Activated CD4-positive, alpha-beta T cell treated with anti-CD3 and anti-CD28 coated beads, Interleukin-2, amount 50 U/mL, for 4 hours (primary cell): ENCODE measurements around the gene TMEM45A.
A peak's percentile ranks its signal among the peaks of the same experiment; 100 is the strongest.
"Not testable (repeated sequence)": the region's sequence is repeated elsewhere in the genome, so short reads cannot be mapped to it uniquely, and the experiment has no call there.

Experiments
- DNase-seq, 2 experiments: peaks; one replicate each; pipeline ENCODE4 v3.0.0-alpha.2; 2020

The TMEM45A gene, protein sequence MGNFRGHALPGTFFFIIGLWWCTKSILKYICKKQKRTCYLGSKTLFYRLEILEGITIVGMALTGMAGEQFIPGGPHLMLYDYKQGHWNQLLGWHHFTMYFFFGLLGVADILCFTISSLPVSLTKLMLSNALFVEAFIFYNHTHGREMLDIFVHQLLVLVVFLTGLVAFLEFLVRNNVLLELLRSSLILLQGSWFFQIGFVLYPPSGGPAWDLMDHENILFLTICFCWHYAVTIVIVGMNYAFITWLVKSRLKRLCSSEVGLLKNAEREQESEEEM

DNA sequence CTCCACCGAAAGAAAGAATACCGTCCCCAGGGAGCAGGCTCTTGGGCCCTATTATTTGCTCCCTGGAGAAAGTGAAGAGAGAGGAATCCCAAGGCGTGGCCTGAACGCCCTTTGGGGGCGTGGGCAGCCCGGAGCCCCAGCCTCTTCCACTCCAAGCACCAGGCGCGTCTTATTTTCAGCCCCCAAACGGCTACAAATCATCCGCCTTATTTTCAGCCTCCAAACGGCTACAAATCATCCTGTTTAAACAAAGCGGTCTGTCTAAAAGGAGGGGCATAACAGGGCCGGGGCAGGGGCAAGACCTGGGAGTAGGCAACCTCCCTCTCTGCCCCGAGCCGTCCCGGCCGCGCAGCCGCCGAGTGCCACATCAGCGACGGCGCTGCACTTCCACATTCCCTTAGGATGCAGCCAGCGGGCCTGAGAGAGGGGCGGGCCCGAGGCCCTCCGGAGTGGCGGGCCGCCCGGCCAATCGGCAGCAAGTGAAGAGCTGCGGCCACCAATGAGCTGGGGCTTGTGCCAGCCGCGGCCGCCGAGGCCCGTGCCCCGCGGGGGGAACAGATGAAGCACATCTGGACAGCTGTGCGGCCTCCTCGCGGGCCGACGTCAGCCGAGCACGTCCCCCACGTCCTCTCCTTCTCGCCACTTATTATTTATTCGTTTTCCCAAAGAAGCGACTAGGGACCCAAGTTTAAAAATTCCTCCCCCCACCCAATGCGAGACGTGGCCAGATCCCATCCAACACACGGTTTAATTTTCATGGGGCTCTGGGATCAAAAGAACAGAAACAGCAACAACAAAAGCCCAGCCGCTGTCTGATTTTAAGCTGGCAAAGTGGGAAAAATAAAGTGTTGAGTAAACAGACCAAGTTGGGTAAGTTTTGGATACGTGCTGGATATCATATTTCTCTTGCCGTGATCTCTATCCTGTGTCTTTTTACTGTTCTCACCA is at the start of gene TMEM45A:
Gene TMEM45A (plus strand): TSS at position 561 of the 948 bp plus-strand sequence. CDS start 62,593 bp downstream, outside the sequence.
- peak; percentile 33 to 34 for DNase-seq

DNA sequence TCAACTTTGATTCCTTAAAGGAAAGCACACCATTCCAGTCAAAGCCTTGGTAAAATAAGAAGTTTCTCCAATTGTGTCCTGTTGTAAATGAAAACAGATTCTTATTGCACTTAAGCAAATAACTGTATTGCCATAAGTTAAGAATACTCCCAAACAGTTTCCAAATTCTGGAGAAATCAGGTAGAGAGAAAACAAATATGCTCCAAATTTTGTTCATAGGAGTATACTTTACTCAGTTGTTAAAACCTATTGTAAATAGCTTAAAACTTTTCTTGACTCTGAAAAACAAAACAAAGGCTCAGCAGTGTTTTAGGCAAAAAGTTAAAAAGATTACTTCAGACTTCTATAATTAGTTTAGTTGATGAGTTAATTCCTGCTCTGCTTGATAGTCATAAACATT is 48.7 kb upstream of the TMEM45A start:
- DNase-seq: no peak

DNA sequence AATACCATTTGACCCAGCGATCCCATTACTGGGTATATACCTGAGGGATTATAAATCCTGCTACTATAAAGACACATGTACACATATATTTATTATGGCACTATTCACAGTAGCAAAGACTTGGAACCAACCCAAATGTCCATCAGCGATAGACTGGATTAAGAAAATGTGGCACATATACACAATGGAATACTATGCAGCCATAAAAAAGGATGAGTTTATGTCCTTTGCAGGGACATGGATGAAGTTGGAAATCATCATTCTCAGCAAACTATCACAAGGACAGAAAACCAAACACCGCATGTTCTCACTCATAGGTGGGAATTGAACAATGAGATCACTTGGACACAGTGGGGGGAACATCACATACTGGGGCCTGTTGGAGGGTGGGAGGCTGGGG is 45.4 kb upstream of the TMEM45A start:
- DNase-seq: not testable (repeated sequence)

DNA sequence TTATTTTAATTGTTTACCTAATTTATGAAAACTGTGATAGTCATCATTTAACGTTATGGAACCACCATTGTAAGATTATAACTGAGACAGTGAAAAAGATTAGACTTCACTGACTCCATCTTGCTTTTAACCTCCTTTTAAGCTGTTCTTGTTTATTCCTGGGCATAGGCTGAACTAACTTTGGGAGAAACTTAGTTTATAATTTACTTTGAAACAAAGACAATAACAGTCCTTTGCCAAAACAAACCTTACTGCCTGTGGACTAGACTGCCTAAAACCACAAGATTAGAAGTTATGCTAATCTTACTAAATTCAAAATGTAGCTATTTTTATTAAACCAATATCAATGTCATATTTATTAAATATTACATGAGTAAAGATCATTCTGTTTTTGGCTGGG is 44.3 kb upstream of the TMEM45A start:
- DNase-seq: no peak

DNA sequence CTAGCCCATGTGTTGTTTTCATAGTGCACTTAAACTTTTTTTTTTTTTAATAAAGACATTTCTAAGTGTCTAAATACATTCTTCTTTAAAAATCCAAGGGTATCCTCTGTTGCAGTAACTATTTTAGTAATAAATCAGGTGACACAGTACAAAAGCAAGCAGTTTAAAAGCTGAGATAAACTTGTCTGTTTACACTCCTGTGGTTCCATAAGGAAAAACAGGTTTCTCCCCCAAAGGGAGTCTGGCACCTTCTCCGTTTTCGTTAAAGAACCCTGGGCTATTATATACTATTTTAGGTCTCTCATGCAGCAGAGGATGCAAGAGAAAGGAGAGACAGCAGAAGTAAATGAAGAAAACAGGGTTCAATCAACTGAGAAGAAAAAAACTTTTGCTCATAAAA is 43.2 kb upstream of the TMEM45A start:
- no peak for DNase-seq

DNA sequence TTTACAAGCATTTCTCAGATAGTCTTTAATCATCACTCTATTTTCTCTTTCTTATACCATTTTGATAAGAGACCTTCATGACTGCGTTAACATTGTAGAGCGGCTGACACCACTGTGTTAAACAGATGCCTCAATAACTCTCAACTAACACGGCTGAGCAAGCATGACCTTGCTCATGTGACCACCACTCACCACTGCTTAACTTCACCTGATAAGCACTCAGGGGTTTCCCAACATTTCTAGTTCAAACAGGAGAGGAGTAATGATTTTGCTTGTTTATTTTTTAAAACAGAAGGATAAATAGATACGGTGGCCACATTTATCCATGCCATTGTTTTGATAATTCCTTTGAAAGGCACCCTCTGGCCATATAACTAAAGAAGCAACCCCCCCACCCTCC is 37.7 kb upstream of the TMEM45A start:
- no peak for DNase-seq

DNA sequence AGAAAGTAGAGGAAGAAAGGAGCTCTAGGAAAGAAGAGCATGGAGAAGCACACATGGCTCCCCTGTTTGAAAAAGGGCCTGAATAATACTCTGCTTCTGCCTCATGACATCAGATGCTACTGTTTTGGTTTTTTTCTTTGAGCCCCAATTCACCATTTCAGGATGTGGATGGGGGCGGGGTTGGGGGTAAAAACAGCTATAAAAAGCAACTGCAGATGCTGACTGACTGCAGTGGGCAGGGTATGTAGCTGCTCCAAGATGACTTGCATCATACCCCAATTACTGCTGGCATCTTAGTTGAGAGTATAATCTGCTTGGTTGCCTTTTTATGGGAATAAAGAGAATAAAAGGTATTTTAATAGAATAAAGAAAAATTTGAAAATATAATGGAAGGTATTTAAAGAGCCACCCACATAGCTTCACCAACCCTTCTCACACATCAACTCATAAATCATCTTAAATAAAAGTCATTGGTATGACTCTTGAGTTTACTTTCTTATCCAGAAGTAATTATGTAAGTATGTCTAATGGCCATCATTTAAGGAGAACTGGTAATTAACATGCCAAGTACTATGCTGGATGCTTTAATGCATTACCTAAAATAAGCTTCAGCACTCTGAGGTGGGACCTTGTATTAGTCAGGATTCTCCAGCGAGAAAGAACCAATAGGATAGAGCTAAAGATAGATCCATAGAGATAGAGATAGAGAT is 36.4 kb upstream of the TMEM45A start:
- DNase-seq: no peak

DNA sequence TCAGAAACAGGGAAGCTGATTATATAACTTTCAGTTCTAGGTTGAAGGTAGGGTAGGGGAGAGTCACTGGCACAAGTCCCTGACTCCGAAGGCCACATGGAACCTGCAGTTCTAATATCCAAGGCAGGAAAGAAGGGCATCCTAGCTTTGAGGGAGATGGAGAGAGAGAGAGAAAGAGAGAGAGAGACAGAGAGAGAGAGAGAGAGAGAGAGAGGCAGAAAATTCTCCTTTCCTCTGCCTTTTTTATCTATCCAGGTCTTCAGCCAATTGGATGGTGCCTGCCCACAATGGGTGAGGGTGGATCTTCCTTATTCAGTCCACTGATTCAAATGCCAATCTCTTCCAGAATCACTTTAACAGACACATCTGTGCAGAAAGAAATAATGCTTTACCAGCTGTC is 35.7 kb upstream of the TMEM45A start:
- DNase-seq: no peak

DNA sequence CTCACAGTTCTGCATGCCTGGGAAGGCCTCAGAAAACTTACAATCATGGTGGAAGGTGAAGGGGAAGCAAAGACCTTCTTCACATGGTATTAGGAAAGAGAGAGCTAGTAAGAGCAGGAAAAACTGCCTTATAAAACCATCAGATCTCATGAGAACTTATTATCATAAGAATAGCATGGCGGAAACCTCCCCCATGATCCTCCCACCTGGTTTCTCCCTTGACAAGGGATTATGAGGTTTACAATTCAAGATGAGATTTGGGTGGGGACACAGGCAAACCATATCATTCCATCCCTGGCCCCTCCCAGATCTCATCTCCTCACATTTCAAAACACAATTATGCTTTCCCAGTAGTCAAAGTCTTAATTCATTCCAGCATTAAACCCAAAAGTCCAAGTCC is 34.6 kb upstream of the TMEM45A start:
- no peak for DNase-seq

DNA sequence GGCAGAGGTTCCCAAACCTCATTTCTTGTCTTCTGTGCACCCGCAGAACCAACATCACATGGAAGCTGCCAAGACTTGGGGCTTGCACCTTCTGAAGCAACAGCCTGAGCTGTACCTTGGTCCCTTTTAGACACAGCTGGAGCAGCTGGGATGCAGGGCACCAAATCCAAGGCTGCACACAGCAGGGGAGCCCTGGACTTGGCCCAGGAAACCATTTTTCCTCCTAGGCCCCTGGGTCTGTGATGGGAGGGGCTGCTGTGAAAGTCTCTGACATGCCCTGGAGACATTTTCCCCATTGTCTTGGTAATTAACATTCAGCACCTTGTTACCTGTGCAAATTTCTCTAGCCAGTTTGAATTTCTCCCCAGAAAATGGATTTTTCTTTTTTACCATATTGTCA is 33.6 kb upstream of the TMEM45A start:
- DNase-seq: no peak

DNA sequence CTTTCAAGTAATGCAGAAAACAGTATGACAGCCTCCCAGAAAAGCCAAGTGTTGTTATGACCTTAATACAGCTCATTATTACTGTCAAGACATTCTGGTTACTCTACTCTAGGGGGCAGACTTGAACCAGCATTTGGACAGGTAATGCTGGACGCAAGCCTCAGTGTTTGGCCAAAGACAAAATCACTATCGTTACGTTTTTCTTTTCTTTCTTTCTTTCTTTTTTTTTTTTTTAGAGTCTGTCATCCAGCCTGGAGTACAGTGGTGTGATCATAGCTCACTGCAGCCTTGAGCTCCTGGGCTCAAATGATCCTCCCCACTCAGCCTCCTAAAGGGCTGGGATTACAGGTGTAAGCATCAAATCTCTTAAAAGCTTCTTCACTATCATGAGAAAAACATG is 29.4 kb upstream of the TMEM45A start:
- DNase-seq: no peak

DNA sequence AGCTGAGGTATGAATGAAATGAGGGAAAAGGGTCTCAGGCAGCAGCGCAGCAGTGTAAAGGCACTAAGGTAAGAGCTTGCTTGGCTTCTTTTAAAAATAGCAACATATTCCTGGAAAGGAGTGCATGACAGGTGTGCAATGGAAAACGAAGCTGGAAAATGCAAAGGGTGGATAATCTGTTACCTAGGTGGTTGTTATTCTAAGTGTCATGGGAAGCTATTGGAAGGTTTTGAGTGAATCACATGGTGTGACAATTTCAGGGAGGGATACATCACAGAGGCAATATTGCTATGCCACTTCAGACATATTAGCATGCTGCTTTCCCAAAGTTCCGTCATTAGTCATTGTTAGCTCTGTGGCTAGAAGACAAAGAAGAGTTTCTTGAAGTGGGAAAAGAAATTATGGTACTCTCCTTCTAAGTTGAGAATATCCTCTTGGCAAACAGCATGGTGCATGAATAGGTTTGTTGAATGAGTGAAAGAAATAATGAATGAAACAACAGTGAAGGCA is 28.7 kb upstream of the TMEM45A start:
- no peak for DNase-seq

DNA sequence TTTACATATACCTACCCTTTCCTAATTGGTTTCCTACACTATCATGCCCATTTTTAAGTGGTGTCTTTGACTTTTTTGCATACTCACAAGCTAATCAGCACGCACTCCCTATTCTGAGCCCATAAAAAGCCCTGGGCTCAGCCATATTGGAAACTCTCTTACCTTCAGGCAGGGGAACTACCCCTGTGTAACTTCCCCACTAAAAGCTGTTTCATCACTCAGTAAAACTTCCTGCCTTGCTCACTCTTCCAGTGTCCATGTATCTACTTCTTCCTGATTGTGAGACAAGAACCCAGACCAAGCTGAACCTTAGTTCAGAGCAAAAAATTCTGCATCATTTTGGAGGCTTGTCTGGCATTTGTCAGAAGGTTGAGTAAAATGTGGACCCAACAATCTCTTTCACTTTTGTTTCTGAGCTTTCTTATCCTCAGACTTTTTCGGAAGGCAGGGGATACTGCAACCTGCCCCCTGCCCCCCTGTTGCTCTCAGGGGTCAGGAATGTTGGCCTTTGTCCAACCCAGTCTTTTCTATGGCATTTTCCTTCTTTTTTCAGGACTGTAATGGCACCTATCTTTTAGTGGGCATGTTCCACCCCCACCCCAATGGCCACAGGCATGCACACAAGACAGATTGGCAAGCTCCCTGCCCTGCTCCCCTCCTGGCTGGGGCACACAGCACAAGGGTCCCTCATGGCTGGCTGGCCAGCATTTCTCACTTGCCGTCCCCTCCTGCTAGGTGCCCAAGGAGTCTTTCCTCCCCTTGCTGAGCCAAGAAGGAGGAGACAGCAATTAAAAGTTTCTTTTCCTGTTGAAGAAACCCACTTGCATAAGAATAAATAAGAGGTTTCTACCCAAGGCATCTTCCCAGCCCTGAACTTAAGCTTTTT is 26.3 kb upstream of the TMEM45A start:
- DNase-seq: no peak

DNA sequence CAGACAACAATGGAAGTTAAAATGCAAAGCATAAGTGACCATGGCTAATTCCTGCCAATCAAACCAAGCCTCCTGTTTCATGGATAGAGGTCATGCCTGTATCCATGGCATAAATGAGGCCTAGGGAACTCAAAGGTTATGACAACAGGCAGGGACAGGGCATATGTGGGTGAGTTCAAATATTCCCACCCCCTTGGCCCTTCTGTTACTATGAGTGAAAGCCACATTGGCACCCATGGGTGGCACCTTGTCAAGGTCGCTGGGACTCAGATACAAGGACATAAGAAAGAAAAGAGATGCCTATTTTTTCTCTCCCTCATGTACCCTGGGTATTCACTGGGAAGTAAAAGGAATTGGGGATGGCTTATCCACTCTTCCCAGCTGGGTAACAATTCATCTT is 25.3 kb upstream of the TMEM45A start:
- no peak for DNase-seq

DNA sequence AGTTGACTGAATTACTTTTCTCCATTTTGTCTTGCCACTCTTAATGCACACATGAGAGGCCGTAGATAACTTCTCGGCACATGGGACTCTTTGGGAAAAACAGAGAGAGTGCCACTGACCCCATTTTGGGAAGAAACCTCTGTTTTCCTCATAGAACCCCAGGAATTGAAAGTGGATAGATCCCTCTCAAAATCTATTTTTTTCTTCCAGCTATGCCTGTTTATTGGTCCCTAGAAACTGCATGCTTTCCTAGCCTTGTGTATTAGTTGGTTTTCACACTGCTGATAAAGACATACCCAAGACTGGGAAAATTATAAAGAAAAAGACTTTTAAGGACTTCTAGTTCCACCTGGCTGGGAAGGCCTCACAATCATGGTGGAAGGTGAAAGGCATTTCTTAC is 23.7 kb upstream of the TMEM45A start:
- DNase-seq: no peak

DNA sequence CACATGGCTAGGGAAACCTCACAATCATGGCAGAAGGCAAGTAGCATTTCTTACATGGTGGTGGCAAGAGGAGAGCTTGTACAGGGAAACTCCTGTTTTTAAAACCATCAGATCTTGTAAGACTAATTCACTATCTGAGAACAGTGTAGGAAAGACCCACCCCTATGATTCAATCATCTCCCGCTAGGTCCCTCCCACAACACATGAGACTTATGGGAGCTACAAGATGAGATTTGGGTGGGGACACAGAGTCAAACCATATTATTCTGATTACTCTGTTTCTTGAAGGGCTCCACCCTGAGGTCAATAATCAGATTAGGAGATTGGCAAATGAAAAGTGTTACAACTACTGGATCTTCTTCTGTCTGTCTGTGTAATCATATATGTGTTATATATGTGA is 21.5 kb upstream of the TMEM45A start:
- no peak for DNase-seq

DNA sequence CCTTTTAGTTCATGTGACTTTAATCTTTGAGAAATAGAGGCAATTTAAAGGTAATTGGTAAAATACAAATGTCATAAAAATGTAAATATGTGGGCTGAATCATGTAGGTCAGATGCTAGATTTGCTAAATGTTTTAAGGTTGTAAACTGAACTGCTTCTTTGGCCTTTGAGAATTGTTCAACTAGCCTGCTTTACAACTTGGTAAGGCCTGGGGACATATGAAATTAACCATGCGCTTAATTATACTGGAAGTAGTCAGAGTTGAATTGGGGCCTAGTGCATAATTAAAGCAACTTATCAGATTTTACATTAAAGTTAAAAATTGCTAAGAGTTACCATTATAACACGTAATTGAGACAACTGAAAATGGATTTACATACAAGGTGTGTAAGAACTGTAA is 21.0 kb upstream of the TMEM45A start:
- DNase-seq: no peak

DNA sequence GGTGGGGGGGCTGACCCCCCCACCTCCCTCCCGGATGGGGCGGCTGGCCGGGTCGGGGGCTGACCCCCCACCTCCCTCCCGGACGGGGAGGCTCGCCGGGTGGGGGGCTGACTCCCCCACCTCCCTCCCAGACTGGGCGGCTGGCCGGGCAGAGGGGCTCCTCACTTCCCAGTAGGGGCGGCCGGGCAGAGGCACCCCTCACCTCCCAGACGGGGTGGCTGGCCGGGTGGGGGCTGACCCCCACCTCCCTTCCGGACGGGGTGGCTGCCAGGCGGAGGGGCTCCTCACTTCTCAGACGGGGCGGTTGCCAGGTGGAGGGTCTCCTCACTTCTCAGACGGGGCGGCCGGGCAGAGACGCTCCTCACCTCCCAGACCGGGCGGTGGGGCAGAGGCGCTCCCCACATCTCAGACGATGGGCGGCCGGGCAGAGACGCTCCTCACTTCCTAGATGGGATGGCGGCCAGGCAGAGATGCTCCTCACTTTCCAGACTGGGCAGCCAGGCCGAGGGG is 14.5 kb upstream of the TMEM45A start:
- DNase-seq: not testable (repeated sequence)

DNA sequence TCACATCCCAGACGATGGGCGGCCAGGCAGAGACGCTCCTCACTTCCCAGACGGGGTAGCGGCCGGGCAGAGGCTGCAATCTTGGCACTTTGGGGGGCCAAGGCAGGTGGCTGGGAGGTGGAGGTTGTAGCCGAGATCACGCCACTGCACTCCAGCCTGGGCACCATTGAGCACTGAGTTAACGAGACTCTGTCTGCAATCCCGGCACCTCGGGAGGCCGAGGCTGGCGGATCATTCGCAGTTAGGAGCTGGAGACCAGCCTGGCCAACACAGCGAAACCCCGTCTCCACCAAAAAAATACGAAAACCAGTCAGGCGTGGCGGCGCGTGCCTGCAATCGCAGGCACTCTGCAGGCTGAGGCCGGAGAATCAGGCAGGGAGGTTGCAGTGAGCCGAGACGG is 13.9 kb upstream of the TMEM45A start:
- not testable (repeated sequence) for DNase-seq

DNA sequence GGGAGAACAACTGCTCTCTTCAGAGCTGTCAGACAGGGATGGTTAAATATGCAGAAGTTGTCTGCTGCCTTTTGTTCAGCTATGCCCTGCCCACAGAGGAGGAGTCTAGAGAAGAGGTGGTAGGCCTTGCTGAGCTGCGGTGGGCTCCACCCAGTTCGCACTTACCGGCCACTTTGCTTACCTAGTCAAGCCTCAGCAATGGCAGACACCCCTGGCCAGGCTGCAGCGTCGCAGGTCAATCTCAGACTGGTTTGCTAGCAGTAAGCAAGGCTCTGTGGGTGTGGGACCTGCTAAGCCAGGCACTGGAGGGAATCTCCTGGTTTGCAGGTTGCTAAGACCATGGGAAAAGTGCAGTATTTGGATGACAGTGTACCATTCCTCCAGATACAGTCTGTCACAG is 12.3 kb upstream of the TMEM45A start:
- DNase-seq: no peak

DNA sequence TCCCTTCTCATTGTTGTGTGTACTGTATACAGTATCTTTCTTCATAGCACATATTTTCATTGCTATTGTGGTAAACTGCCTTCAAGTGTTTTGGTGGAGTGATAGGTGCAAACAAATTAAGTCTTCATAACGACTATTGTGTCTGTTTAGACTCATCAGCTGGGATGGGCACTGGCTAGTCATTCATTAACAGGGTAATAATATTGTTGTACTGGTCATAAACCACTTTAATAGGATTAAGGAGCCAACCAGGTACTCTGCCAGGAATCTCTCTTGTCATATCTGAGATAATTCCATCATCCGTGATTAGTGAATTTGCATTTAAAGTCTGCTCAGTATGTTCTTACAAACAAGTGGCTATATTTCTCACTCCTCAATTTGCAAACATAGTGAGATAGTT is 10.2 kb upstream of the TMEM45A start:
- DNase-seq: no peak

DNA sequence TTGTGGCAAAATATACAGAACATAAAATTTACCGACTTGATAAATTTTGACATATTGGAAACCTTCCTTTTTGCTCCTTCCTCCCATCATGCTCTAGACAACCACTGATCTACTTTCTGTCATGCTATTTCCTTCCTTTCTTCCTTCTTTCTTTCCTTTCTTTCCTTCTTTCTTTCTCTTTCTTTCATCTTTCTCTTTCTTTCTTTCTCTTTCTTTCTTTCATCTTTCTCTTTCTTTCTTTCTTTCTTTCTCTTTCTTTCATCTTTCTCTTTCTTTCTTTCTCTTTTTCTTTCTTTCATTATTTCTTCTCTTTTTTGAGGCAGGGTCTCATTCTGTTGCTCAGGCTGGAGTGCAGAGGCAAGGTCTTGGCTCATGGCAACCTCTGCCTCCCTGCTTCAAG is 8.9 kb upstream of the TMEM45A start:
- DNase-seq: no peak
